Endothelial cell of umbilical vein (primary cell): Measurements from ENCODE around the gene ALPL. TPM values are rescaled to one million over a fixed set of nuclear protein-coding genes. Genes with fewer than 3 reads are reported as not detected.

Source experiments
- BruUV-seq: library from RNA; stranded (reverse); fragments of 400-500 nt; replicated peaks from 2 replicates; lab custom pipeline; 2021; lab: Mats Ljungman, UMichigan
- CTCF ChIA-PET: fragments of 300-600, 350-600 bp; sonication (Branson Sonifier 250); formaldehyde crosslinking; loops from one replicate; lab custom pipeline; 2021; ENCODE audit warnings: antibody characterized with exemption, inconsistent platforms; lab: Charles Lee
- POLR2A ChIA-PET: fragments of 300-600, 350-600 bp; sonication (Branson Sonifier 250); formaldehyde crosslinking; loops from one replicate; lab custom pipeline; 2021; ENCODE audit warnings: antibody characterized with exemption, inconsistent platforms; lab: Charles Lee
- DNase-seq: peaks from one replicate; pipeline ENCODE4 v3.0.0-alpha.2; 2011; ENCODE audit warnings: low read depth, low spot score
- FAIRE-seq: peaks from 2 replicates; lab custom pipeline; 2011; peaks lifted over from hg19 to GRCh38; lab: Jason Lieb, UNC
- H2AFZ ChIP-seq: 2 replicates; pipeline ENCODE4 v1.6.0; 2012; ENCODE audit warnings: low read depth, low read length, control low read depth, inconsistent platforms
- H3K27ac ChIP-seq: 2 replicates; pipeline ENCODE4 v1.5.1; 2011; ENCODE audit warnings: low read depth, mild to moderate bottlenecking, control low read depth, low read length, moderate library complexity; ENCODE audit not compliant: insufficient read depth
- H3K27me3 ChIP-seq, 2 experiments: 2 replicates each; pipeline versions ENCODE4 v1.6.0 to v1.6.1; 2011; ENCODE audit warnings: low read length in 2 of 2, mixed read lengths in 1 of 2; ENCODE audit not compliant: control insufficient read depth in 2 of 2, insufficient read depth in 2 of 2
- H3K36me3 ChIP-seq, 2 experiments: 2 replicates in 1 of 2; 3 replicates in 1 of 2; pipeline ENCODE4 v1.5.1; 2011; ENCODE audit warnings: low read length in 2 of 2, mild to moderate bottlenecking in 1 of 2, moderate library complexity in 1 of 2; ENCODE audit not compliant: control insufficient read depth in 2 of 2, insufficient read depth in 2 of 2; ENCODE audit errors: extremely low read depth in 1 of 2
- H3K4me1 ChIP-seq: 3 replicates; pipeline ENCODE4 v1.5.1; 2011; ENCODE audit warnings: mild to moderate bottlenecking, low read length; ENCODE audit not compliant: control insufficient read depth, insufficient read depth; ENCODE audit errors: extremely low read depth
- H3K4me2 ChIP-seq: 2 replicates; pipeline ENCODE4 v1.6.1; 2011; ENCODE audit warnings: low read length, control low read depth, mixed read lengths; ENCODE audit not compliant: insufficient read depth
- H3K4me3 ChIP-seq, 3 experiments: fragments of 200-600 bp in 1 of 3; sonication (generic), shearing (Covaris generic) in 1 of 3; replicated peaks in 1 of 3; 2 replicates each; pipeline ENCODE4 v1.5.1; 2011 to 2016; ENCODE audit warnings: control low read depth in 3 of 3, low read length in 3 of 3, mild to moderate bottlenecking in 2 of 3, inconsistent platforms in 1 of 3, low read depth in 1 of 3, moderate library complexity in 1 of 3; ENCODE audit not compliant: insufficient read depth in 1 of 3
- H3K79me2 ChIP-seq: 2 replicates; pipeline ENCODE4 v1.6.0; 2012; ENCODE audit warnings: low read length, inconsistent platforms; ENCODE audit not compliant: control insufficient read depth, insufficient read depth
- H3K9ac ChIP-seq: replicated peaks from 2 replicates; pipeline ENCODE3; 2011; ENCODE audit warnings: low read length, control low read depth; ENCODE audit not compliant: insufficient read depth; ENCODE audit errors: extremely low read depth
- H3K9me1 ChIP-seq: replicated peaks from 3 replicates; pipeline ENCODE4 v1.6.0; 2011; ENCODE audit warnings: mild to moderate bottlenecking, low read length; ENCODE audit not compliant: control insufficient read depth, insufficient read depth; ENCODE audit errors: extremely low read depth
- H3K9me3 ChIP-seq: replicated peaks from 2 replicates; pipeline ENCODE4 v1.5.1; 2012; ENCODE audit warnings: low read length, inconsistent platforms; ENCODE audit not compliant: control insufficient read depth, insufficient read depth
- H4K20me1 ChIP-seq: replicated peaks from 2 replicates; pipeline ENCODE3; 2011; ENCODE audit warnings: mild to moderate bottlenecking, low read length; ENCODE audit not compliant: control insufficient read depth, insufficient read depth; ENCODE audit errors: extremely low read depth
- CTCF ChIP-seq, 2 donors: IDR thresholded peaks; 1 replicate in 1 of 2; 2 replicates in 1 of 2; pipeline ENCODE4 v1.5.1; 2011; ENCODE audit warnings: low read length in 2 of 2, mild to moderate bottlenecking in 2 of 2, moderate library complexity in 2 of 2, control low read depth in 1 of 2, inconsistent platforms in 1 of 2, low read depth in 1 of 2; ENCODE audit not compliant: insufficient read depth in 1 of 2; ENCODE audit errors: extremely low read depth in 1 of 2
- EZH2 ChIP-seq: IDR thresholded peaks from 2 replicates; pipeline ENCODE4 v1.6.1; 2012; ENCODE audit warnings: borderline replicate concordance, low read depth, mild to moderate bottlenecking, moderate library complexity, low read length, inconsistent platforms; ENCODE audit not compliant: severe bottlenecking
- FOS ChIP-seq: IDR thresholded peaks from 2 replicates; pipeline ENCODE4 v1.6.1; 2011; ENCODE audit warnings: mild to moderate bottlenecking, low read length, moderate library complexity, borderline replicate concordance; ENCODE audit not compliant: insufficient read depth
- GATA2 ChIP-seq: IDR thresholded peaks from 2 replicates; pipeline ENCODE4 v1.7.0; 2011; ENCODE audit warnings: low read depth, mild to moderate bottlenecking, moderate library complexity, mixed read lengths, low read length; ENCODE audit not compliant: insufficient read length, insufficient read depth
- JUN ChIP-seq: IDR thresholded peaks from 2 replicates; pipeline ENCODE4 v1.6.1; 2011; ENCODE audit warnings: borderline replicate concordance, low read depth; ENCODE audit not compliant: insufficient read length, insufficient read depth
- MAX ChIP-seq: IDR thresholded peaks from 2 replicates; pipeline ENCODE4 v1.6.1; 2011; ENCODE audit not compliant: insufficient read depth, insufficient read length
- MYC ChIP-seq: IDR thresholded peaks from one replicate; pipeline ENCODE4 v1.6.1; 2011; ENCODE audit warnings: mild to moderate bottlenecking, low read depth, low read length
- POLR2A ChIP-seq: IDR thresholded peaks from 2 replicates; pipeline ENCODE4 v1.6.1; 2012; ENCODE audit warnings: low read depth, mild to moderate bottlenecking, control low read depth, low read length
- POLR2AphosphoS5 ChIP-seq: IDR thresholded peaks from 2 replicates; pipeline ENCODE4 v1.6.1; 2012; ENCODE audit warnings: low read depth, mild to moderate bottlenecking, control low read depth, low read length, moderate library complexity; ENCODE audit not compliant: insufficient read depth
- dilution Hi-C: fragments of 300-500 bp; cut with MboI; formaldehyde crosslinking; loops from one replicate; pipeline ENCODE4 v1.15.0; 2019; ENCODE audit warnings: low sequenced_read_pairs; ENCODE audit not compliant: extremely low pct_ligation_motif_present
- intact Hi-C: fragments of 100-400 bp; cut with micrococcal nuclease; formaldehyde crosslinking; loops from one replicate; pipeline ENCODE4 v1.10.0; 2022
- polyA plus RNA-seq, 4 experiments: library from polyadenylated mRNA; depleted of rRNA in 3 of 4; stranded (reverse) in 3 of 4; unstranded in 1 of 4; fragments of >200 nt; gene quantifications; 2 replicates each; pipeline versions ENCODE4 v1.2.1 to v1.2.3, GENCODE V29; 2011 to 2012; ENCODE audit warnings: missing spikeins in 1 of 4
- total RNA-seq: library from RNA; stranded (reverse); gene quantifications from 2 replicates; pipeline ENCODE4 v1.2.3, GENCODE V29; 2021

Gene ALPL
- total and polyA plus RNA-seq, 2 donors (not counting 3 experiments of a cell fraction or from before 2014, with no cell fraction given): 0.38 to 0.92 TPM

GRCh38 chr1:21570528-21570875, 61.3 kb downstream of the ALPL start:
- no peak for FAIRE-seq
- no peak overlapping the region for H2AFZ ChIP-seq
- no peaks in the 10 kb centered on the region for H3K9me1 ChIP-seq
- BruUV-seq: no TSS peak
- no peaks in the 10 kb centered on the region for H3K36me3 ChIP-seq
- no peaks in the 10 kb centered on the region for H3K79me2 ChIP-seq
- no peak for TF ChIP-seq CTCF (IDR thresholded peaks at IDR 0.05; ENCODE audit: extremely low read depth in 1 of 2, insufficient read depth in 1 of 2, low read depth in 1 of 2, low read length in 2 of 2)
- TF ChIP-seq JUN: no peak
- H3K27ac ChIP-seq: no peak overlapping the region
- H3K9ac ChIP-seq: no peak overlapping the region
- H3K4me1 ChIP-seq: peaks cover 17% of the 10 kb centered on the region
- no peaks in the 10 kb centered on the region for H3K9me3 ChIP-seq
- ChIA-PET POLR2A (no interaction called here), CTCF (interaction anchor here (1.4 kb wide), 1 partner anchor 13 kb away, joined by 4 read pairs; no protein-coding TSS in a partner anchor)
- no peak overlapping the region for H3K4me2 ChIP-seq
- no peak overlapping the region for H3K4me3 ChIP-seq
- intact Hi-C loops (loop anchor here (10.0 kb wide), 1 partner anchor 316 kb away; no protein-coding TSS in a partner anchor), dilution Hi-C loops (no loop called here)
- peaks cover 0 to 6% of the 10 kb centered on the region in 2 experiments for H3K27me3 ChIP-seq
- DNase-seq: no peak
- no peaks in the 10 kb centered on the region for H4K20me1 ChIP-seq

GRCh38 chr1:21570885-21571284, 61.7 kb downstream of the ALPL start:
- no peak overlapping the region for H3K27ac ChIP-seq
- CTCF ChIA-PET: interaction anchor here (1.4 kb wide), 1 partner anchor 13 kb away, joined by 4 read pairs; no protein-coding TSS in a partner anchor

More at GRCh38 chr1:21570885-21571284, 61.7 kb downstream of the ALPL start:
- POLR2A ChIA-PET: no interaction called here
- Histone ChIP-seq H2AFZ (no peak overlapping the region), H3K9me3 (no peaks in the 10 kb centered on the region), H3K9ac (no peak overlapping the region), H3K4me3 (no peak overlapping the region), H3K79me2 (no peaks in the 10 kb centered on the region), H3K9me1 (no peaks in the 10 kb centered on the region), H4K20me1 (no peaks in the 10 kb centered on the region), H3K4me2 (no peak overlapping the region), H3K27me3 (peaks cover 0 to 6% of the 10 kb centered on the region in 2 experiments), H3K36me3 (no peaks in the 10 kb centered on the region), H3K4me1 (peaks cover 17% of the 10 kb centered on the region)
- no peak for DNase-seq
- intact Hi-C loops (loop anchor here (10.0 kb wide), 1 partner anchor 316 kb away; no protein-coding TSS in a partner anchor), dilution Hi-C loops (no loop called here)
- TF ChIP-seq CTCF (IDR thresholded peaks at IDR 0.05; ENCODE audit: extremely low read depth in 1 of 2, insufficient read depth in 1 of 2, low read depth in 1 of 2, low read length in 2 of 2) (no peak), EZH2 (no peak), POLR2A (no peak), MYC (no peak), FOS (no peak), GATA2 (no peak), MAX (no peak), POLR2AphosphoS5 (no peak)
- no peak for FAIRE-seq
- BruUV-seq: no TSS peak
